Putamen (tissue), 1 donor: ENCODE results near the gene ABCA4.
"Not testable (repeated sequence)": the region's sequence is repeated elsewhere in the genome, so short reads cannot be mapped to it uniquely, and the experiment has no call there.

Experiments
- DNase-seq: peaks from one replicate; pipeline ENCODE4 v3.0.0-alpha.2; 2016; ENCODE audit warnings: low spot score

Gene ABCA4

GRCh38 chr1:93979040-93979717 lies 141.8 kb downstream of the ABCA4 start:
- DNase-seq = no peak

DNA sequence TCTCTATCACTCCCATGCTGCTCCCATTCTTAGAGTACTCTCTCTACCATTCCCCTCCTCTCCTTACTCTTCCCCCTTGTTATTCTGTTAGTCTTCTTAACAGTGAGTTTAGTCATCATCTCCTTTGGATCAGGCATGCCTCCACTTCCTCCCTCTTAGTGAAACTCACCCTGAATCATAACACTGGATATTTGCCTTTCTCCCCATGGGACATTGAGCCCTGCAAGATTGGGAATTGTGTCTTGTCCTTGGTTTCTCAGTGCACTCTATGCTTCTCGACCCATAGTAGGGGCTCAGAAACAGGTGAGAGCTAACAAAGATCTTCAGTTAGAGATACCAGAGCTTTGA lies 143.4 kb downstream of the ABCA4 start:
- no peak for DNase-seq

DNA sequence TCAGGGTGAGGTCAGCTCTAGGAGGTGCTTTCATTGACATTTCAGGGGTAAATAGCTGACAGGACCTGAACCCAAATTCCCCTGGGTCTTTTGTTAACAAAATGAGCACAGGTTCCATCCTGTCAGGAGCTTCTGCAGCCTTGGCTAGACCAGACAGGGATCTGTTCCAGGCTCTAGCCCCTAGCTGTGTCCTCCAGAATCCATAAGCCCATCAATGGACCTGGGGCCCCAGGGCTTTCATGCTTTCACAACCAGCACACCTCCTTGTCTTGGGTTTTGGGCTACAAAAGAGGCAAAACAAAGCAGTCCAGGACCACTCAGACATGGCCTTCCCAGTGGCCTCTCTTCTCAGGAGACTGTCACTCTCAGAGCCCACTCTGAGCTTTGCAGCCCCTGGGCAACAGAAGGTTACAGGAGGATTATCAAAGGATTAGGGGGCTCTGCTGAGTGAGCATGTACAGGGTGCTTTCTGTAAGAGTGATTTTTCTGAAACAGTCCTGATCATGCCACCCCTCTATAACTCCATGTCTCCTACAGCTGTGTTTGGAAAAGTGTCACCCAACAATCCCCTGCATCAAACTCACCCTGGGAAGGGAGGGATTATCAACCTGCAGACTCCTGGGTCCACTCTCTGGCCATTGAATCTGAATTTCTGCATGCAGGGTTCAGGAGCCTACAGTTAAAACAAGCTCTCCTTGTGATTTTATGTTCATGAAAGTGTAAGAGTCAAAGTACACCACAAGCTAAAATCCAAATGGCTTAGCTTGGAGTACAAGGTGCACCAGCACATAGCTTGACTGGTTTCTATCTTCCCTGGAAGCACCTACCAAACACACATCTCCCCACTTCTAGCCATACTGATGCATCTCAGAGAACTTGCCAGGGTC lies 144.0 kb downstream of the ABCA4 start:
- DNase-seq = no peak

DNA sequence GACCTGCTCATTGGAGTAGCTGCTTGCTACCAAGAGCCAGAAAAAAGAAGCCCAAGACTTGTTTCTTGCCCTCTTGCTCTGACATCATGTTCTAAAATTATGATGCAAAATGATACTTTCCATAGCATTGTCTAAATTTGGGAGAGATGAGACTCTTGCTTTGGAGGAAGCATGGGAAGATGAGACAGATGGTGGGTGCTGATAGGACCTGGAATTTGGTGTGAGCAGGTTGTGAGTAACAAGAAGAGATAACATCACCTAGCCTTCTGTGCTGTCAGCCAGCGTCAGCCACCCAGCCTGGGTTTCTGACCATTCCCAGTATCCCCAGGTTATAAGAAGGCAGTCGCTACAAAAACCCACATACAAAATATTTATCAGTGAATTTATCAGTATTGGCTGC lies 144.7 kb downstream of the ABCA4 start:
- DNase-seq = no peak

GRCh38 chr1:93972341-93972740 lies 148.6 kb downstream of the ABCA4 start:
- peak; percentile 77 for DNase-seq

DNA sequence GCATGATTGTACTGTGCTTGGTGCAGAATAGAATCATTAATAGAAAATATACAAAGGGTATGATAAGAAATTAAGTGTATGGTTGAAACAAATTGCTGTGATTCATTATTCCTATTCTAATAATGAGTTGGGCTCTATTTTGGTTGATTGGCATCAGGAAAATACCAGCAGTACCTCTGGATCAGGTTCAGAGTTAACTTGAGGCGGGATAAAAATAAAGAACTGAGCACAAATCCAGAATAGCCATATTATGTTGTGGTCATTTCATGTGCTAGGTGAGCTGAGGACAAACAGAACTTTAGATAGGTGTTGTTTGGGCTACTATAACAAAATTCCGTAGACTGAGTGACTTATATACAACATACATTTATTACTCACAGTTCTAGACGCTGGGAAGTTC lies 151.1 kb downstream of the ABCA4 start:
- no peak for DNase-seq

GRCh38 chr1:93969371-93969770 lies 151.6 kb downstream of the ABCA4 start:
- DNase-seq = no peak

- no peak for DNase-seq
These were observed 153.6 kb downstream of the ABCA4 start for GRCh38 chr1:93967306-93967705.

DNA sequence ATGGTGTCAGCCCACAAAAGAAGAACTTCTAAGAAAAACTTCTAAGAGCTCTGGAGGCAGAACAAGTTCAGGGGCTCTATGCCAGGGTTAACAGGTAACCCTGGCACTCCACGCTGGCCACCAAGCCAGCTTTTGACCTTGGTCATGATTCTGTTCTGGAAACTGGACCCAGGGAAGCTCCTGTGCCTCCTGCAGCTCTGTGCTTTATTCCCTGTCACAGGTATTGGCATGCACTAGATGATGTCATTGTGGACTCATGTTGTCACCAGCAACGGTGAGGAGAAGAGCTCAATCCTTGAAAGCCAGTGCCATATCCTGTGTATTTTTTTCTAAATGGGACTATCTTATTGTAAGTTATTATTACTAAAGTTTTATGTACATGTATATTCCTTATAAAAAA lies 155.1 kb downstream of the ABCA4 start:
- DNase-seq = no peak

DNA sequence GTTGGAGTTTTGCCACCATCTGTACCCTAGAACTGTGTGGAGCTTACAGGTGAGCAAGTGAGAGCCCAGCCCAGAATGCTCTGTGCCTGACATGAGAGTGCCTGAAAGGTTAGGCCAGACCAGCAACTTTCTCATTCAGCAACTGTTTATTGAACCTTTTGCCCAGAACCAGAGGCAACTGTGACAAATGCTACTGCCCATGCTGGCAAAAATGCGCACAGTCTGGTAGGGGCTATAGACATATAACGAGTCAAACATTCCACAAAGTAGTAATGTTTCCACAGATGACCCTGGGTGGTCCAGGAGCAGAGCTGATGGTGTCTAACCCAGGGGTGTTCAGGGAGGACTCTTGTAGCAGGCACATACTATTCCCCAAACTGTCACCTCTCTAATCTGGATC lies 155.7 kb downstream of the ABCA4 start:
- DNase-seq = no peak

DNA sequence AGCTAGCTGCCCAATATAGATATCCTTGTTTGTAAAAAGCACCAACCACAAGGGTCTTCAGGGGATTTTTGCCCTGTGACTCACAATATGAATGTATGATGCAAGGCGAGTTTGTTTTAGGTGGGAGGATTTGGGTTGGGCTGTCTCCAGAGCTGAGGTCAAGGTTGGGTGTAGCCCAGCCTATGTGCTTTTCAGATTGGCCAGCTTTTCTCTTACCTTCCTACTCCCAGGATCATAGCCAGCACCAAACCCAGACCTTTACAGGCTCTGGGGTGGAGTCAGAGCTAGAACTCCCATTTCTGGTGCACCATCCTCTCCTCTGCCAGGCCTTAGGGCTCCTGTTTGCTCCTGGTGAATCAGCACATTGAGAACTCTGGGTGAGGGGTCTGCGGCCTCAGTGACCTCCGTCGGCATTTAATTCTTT lies 156.2 kb downstream of the ABCA4 start:
- DNase-seq = no peak

DNA sequence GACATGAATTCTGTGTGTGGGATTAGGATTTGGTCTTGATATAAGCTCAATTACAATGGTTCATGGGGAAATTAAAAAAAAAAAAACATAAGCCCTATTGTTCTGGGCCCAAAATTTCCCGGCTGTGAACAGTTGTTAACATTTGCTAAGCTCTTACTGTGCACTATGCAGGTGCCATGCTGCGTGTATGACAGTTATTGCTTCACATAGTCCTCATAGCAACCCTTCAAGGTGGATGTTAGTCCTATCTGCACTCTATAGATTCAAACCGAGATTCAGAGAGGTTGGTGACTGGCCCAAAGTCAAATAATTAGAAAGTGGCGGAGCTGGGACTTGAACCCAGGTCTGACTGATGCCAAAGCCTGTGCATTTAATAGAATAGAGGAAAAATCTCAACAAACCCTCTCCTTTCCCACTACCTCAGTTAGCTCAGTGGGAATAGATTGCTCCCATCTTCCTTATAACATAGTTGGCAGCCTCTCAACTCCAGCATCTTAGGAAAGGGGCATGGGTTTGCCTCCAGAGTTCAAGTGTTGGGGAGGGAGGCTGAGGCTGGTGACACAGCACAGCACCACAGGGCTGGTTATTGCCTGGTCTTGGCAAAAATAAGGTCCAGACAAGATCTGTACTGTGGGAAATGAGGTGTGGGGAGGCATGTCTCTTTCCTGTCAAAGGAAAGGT lies 156.7 kb downstream of the ABCA4 start:
- DNase-seq = no peak

DNA sequence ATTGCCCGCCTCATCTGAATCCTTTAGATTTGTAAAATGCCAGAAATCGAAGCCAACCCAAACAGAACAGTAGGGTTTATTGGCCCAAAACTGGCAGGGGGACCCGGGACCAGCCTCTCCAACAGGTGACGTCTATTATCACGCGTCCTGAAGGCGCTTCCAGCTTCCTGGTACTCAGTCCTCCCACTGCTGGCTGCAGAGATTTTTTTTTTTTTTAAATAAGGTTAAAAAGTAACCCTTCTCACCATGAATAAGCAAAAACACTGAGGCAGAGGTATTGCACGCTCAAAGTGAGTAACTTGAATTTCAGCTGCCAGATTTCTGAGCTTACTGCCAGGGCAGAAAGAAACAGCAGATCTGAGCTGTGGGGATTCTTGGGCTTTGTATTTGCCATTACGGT lies 157.4 kb downstream of the ABCA4 start:
- DNase-seq = no peak

- no peak for DNase-seq
These were observed 159.0 kb downstream of the ABCA4 start for GRCh38 chr1:93961906-93962305.

GRCh38 chr1:93961443-93961842 lies 159.5 kb downstream of the ABCA4 start:
- no peak for DNase-seq

DNA sequence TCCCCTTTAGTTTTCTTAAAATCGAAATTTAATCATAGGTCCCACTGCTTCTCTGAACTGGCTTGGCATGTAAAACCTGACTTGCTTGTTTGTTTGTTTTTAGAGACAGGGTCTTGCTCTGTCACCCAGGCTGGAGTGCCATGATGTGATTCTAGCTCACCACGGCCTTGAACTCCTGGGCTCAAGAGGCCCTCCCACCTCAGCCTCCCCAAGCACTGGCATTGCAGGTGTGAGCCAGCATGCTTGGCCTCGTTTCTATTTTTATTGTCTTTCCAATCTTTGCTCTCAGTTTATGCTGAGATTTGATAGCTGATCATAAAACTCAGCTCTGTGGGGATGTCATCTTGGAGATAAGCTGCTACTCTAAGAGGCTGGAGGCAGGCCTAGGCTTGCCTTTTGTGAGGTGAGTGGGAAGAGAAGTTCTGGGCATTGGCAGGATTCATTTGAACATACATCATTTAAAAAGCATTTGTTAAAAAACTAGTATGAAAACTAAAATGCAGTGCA lies 160.3 kb downstream of the ABCA4 start:
- no peak for DNase-seq

DNA sequence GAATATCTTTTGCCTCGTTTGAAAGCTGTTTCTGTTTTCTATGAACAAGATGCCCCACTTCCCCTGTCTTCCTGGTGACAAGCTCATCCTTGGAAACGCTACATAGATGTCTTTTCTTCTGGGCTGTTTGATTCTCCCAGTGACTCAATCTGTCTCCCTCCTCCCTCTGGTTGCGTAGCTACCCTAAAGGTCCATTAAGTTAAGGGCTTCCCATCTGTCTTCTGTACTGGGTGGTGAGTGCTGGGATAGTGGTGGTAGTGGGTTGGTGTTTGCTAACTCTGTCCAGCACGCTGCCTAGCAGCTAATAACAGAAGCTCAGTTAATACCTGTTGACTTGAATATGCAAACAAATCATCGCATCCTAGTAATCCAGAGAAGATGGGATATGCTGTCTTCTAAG lies 161.5 kb downstream of the ABCA4 start:
- no peak for DNase-seq

- DNase-seq = no peak
These were observed 162.2 kb downstream of the ABCA4 start for GRCh38 chr1:93958726-93959100.

- DNase-seq = no peak
These were observed 162.8 kb downstream of the ABCA4 start for GRCh38 chr1:93958032-93958725.

- no peak for DNase-seq
These were observed 165.2 kb downstream of the ABCA4 start for GRCh38 chr1:93955765-93956164.

DNA sequence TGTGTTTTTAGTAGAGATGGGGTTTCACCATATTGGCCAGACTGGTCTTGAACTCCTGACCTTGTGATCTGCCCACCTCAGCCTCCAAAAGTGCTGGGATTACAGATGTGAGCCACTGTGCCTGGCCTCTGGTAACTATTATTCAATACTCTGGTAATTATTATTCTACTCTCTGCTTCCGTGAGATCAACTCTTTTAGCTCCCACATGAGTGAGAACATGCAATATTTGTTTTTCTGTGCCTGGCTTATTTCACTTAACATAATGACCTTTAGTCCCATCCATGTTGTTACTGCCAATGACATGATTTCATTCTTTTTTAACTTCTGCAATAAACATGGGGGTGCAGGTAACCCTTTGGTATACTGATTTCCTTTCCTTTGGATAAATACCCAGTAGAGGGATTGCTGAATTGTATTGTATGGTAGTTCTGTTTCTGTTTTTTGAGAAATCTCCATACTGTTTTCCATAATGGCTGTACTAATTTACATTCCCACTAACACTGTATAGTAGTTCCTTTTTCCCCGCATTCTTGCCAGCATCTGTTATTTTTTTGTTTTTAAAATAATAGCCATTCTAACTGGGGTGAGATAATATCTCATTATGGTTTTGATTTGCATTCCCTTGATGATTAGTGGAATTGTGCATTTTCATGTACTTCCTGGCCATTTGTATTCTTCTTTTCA lies 173.8 kb downstream of the ABCA4 start:
- not testable (repeated sequence) for DNase-seq
